GM18508 (cell line): ENCODE results near the gene PDE6D.

Experiments used
- ATAC-seq: cut with Tn5 transposase; IDR thresholded peaks from one replicate; pipeline ENCODE4 v1.9.1; 2021; ENCODE audit warnings: moderate number of reproducible peaks; ENCODE audit not compliant: insufficient read depth, unreplicated experiment

PDE6D gene

DNA sequence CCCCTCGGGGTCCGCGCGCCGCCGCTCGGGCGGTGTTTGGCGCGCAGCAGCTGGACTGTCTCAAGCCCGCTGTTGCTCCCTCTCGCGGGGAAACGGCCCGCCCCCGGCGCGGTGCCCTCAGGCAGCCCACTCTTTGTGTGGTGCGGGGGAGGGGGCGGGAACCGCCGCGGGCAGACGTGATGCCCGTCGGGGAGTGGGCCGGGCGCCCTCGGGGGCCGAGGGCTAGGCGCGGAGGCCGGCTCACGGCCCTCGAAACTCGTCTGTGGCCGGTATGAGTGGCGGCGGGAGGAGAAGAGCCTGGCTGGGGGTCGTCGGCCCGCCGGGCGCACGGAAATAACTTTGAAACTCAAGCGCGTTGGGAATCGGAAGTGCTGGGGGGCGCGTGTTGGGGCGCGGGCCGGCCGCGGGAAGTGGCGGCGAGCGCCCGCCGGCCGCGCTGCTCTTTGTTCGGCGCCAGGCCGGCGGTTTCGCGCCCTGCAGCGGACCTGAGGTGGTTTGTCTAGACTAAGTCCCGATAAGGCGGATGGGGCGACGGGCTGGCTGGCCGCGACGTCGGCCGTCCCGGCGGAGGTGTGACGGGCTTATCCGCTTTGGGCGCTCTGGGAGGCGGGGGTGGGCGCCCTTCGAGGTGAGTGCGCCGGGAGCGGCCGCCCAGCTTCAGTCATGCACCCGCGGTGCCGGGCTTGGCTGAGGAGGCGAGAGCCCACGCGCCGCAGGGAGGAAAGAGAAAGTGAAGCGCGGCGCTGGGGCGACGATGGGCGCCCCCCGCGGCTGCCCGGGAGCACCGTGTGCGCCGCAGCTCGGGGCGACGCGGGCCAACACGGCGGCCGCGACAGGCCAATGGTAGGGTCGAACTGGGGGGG is 72.1 kb downstream of the PDE6D start:
- ATAC-seq = no peak

DNA sequence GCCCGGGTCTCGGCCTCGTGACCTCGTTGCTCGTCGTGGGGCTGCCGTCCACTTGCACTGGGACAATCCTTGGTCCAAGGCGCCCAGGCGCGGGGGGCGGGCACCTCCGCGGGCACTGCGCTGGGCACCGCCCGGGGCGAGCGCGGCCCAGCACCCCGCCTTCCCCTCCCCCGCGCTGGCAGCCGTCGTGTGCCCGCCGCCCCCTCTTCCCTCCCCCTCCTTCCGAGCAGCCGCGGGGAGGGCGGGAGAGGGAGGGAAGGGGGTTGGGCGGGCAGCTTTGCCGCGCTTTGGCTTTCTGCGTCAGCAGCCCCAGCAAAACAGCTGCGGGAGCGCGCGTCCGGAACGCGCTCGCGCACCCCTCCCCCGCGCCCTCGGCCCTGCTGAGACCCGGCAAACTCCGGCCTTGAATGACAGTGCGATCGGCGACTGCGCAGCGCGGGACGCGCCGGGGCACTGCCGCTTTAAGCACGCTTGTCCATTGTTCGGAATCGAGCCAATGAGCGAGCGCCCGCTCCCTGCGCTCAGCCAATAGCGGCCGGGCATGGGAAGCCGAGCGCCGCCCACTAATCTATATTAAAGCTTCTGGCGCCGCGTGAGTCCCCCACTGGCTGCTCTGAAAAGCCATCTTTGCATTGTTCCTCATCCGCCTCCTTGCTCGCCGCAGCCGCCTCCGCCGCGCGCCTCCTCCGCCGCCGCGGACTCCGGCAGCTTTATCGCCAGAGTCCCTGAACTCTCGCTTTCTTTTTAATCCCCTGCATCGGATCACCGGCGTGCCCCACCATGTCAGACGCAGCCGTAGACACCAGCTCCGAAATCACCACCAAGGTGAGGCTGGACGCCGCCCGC is 72.9 kb downstream of the PDE6D start, which contains the start of gene PTMA:
TSS of gene PTMA (plus strand) at position 599 of the 846 bp plus-strand sequence. CDS start at position 781, 182 bp downstream.
- peak; percentile 37 for ATAC-seq

DNA sequence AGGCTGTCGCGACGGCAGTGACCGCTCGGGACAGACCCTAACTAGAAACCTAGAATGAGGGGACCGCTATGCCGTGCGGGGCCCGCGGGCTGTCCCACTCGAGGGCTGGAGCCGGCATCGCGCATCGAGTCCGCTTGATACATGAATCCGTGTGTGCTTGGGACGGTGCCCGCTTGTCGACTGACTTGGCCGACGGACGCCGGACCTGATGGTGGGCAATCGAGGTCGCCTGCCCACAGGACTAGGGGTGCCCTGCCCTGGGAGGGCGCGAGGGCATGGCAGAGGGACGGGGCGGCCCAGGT is 73.5 kb downstream of the PDE6D start:
- no peak for ATAC-seq

DNA sequence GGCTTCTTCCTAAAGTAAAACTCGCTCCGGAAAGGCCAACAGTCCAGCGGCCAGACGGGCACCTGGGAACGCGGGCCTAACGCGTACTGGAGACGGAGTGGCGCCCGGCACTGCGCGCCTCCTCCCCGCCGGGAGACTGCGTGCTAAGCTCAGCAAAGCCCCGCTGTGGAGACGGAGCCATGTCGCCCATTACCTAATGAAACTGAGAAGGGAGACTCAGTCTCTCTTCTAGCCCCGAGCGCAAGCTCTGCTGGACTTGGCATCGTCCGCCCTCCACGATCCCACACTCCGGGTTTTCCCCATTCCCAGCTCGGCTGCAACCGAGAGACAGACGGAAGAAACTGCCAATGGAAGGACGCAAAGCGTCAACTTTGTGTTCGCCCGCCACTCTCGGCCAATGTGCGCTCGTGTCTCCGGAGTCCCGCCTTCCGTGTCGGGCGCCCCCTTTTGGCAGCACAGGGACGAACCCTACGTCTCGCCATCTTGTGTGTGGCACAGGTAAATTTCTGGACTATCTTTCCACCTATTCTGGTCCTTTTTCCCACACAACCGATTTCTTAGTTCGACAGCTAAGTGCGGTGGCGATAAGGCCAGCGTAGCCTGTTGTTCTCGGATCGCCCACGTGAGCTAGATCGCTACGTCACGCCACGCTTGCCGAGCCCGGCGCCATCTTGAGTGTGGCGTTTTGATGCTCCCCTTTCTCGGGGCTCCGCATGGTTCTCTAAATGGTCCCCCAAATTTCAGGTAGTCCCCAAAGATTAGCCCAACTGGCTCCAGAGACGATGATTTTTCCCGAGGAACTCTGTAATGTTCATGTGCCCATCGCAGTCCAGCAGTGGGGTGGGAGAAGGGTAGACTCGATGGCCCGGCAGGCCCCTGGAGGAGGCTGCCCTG is 74.1 kb downstream of the PDE6D start:
- peak; percentile 37 for ATAC-seq

DNA sequence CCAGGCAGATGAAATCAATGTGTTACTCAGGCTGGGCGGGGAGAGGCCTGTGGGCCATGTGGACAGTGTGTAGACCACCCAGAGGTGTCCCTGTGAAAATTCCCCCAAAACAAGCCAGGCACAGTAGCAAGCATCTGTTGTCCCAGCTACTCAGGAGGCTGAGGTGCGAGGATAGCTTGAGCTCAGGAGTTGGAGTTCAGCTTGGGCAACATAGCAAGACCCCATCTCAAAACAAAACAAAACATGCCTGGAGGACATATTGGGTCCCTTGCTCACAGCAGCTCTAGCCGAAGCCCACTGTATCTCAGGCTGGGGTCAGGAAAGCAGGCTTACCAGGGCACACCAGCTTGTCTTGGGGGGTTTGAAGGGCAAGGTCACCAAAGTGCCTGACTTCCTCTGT is 77.1 kb downstream of the PDE6D start:
- no peak for ATAC-seq

DNA sequence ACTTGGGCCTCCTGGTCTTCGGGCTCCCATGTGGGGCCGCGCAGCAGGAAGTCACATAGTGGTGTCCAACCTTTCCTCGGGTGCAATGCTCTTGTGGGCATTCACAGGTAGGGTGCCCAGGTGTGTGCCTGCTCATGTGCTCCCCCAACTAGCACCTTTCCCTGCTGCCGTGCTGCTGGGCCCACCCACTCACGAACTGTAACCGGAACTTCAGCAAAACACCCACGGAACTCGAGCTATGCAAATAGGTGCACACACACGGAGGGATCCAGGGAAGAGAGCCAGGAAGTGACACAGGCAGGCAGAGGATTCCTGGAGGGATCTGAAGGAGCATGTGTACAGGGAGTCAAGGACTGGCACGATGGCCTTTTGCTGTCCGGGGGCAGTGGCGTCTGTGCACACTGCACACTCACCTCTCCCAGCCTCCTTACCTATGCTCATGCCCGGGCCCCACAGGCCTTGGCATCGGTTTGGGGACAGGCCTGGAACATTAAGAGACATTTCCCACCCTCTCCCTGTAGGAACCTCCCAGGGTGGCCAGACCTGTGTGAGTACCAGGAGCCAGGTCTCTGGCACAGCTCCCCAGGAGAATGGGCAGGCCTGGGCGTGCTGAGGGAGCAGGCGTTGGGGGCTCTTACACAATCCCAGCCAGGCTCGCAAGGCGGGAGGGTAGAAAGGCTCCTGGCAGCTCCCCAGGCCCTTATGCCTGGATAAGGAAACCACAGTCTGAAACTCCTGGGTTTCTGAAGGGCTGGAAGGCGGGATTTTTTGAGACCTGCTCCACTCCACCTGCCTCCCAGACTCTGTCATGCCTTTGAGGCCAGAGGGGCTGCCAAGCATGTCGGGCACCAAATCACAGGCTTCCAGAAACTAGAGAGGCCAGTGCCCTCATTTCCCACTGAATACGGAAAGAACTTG is 79.4 kb downstream of the PDE6D start:
- no peak for ATAC-seq

- no peak for ATAC-seq
Observed at GRCh38 chr2:231699006-231699405, 82.1 kb downstream of the PDE6D start.

- ATAC-seq = no peak
Observed at GRCh38 chr2:231696004-231696367, 85.1 kb downstream of the PDE6D start.

DNA sequence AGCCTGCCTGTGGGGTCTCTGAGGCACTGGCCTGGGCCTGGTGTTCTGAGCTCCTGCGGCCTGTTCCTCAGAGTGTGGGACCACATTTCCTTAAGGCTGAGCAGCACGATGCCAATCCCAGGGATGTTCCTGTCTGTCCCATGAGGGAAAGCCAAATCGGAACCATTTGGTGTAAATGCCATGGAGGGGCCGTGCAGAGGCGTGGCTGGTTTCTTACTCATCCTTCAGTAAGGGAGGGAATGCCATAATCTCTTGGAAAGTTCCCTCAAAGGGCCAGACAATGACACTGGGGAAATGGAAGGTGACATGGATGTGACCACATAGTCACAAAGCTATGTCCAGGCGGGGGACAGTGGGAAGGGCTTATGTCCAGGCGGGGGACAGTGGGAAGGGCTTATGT is 87.1 kb downstream of the PDE6D start:
- ATAC-seq = no peak

DNA sequence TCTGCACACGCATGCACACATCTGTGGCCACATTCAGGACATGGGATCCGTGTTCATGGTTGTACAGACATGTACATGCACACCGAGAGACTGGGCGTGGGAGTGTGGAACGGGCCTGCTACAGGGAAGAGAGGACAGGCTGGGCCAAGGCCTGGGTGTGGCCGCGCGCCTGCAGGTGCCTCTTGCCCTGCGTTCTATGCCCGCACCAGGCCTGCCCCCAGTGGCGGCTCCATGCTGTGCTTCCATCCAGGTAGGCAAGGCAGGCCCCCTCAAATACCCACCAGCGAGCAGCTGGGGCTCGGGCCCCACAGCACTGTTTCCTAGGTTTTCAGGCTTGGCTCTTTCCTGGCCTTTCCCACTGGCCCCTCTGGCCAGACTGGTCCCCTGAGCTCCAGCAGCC is 88.2 kb downstream of the PDE6D start:
- ATAC-seq = no peak

- no peak for ATAC-seq
Observed at GRCh38 chr2:231691251-231691772, 89.8 kb downstream of the PDE6D start.

GRCh38 chr2:231689124-231689893 is 91.8 kb downstream of the PDE6D start:
- ATAC-seq = no peak

DNA sequence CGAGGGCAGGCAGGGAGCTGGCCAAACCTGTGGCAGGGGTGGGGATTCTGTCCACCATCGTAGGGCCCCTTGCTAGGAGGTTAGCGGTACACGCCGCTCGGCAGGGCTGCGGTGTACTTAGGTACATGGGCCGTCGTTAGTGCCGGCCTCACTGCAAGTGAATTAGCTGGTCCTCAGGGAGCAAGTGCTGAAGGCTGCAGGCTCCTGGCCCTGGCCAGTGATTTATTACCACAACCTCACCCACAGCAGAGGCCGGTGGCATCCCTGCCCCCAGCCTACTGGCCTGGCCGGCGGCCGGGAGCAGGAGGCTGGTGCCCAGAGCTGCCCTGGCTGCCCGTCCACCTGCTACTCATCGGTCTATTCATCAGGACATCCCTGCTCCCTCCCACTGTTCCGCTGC is 92.4 kb downstream of the PDE6D start:
- no peak for ATAC-seq

GRCh38 chr2:231687961-231688360 is 93.1 kb downstream of the PDE6D start:
- ATAC-seq = no peak

DNA sequence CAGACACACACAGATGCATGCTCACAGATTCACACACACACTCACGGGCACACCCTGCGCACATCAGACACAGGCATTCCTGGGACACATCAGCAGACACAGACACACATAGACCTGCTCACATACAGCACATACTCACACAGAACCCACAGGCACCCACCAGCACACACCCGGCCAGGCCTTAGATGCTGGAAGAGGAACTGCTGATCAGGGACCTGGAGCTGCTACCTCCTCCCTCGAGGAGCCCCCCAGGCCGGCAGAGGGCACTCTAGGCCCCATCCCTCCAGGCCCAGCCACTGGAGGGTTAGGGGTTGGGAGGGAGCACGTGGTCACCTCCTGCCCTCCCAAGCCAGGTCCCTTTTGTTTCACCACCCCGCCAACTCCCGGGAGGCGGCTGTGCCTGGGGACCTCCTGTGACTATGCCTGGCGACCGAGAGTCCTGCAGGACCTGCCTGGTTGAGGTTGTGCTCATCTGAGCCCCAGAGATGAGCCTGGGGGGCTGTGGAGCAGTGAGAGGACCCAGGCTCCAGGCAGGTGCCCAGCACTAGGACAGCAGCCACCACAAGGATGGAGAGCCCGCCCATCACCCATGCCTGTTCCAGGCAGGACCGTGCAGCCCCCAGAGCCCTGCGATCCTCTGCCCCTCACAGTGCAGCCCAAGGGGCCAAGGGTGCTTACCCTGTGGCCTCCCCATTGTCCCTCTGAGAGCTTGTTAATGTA is 93.8 kb downstream of the PDE6D start:
- ATAC-seq = no peak

DNA sequence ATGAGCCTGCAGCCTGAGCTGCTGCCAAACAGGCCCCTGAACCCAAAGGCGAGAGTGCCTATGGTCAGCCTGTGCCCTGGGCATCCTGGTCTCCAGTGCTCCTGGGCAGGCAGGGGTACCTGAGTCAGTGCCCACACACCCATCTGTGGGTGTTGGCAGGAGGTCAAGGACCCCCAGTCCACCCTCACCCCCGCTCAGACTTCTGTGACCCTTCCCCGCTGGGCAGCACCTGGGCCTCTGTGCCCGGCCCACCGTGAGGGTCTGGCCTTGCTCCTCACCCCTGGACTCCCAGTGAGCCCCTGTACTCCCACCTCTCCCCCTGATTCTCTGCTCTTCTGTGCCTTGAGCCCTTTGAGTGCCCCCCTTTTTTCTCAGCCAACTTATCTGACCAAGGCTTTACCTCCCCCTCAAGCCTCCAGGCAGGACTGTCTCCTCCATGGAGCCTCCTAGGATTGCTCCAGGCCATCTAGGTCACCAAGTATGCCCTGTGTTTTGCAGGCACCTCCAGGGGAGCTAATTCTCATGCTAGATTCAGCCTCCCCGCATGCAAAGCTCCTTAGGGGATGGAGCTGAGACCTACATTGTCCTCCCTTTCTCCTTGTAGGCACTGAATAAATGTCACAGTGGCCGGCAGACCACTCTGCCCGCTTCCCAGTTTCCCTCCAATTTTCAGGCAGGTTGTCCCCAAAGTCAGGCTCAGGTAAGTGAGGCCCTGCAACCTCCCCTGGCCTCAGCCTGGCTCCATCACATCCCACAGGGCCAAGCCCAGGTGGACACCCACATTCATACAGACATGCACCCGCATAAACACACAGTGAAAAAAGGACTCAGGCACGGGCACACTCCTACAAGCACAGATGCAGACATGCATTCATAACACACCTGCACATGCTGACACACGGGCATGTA is 94.6 kb downstream of the PDE6D start:
- ATAC-seq = no peak
